Endothelial cell of umbilical vein (primary cell): Measurements from ENCODE around the gene MFAP2. TPM values are rescaled to one million over a fixed set of nuclear protein-coding genes. Genes with fewer than 3 reads are reported as not detected.
A peak's percentile ranks its signal among the peaks of the same experiment; 100 is the strongest.

ENCODE experiments used
- BruUV-seq: library from RNA; stranded (reverse); fragments of 400-500 nt; replicated peaks from 2 replicates; lab custom pipeline; 2021; lab: Mats Ljungman, UMichigan
- CTCF ChIA-PET: fragments of 300-600, 350-600 bp; sonication (Branson Sonifier 250); formaldehyde crosslinking; loops from one replicate; lab custom pipeline; 2021; ENCODE audit warnings: antibody characterized with exemption, inconsistent platforms; lab: Charles Lee
- POLR2A ChIA-PET: fragments of 300-600, 350-600 bp; sonication (Branson Sonifier 250); formaldehyde crosslinking; loops from one replicate; lab custom pipeline; 2021; ENCODE audit warnings: antibody characterized with exemption, inconsistent platforms; lab: Charles Lee
- DNase-seq: peaks from one replicate; pipeline ENCODE4 v3.0.0-alpha.2; 2011; ENCODE audit warnings: low read depth, low spot score
- FAIRE-seq: peaks from 2 replicates; lab custom pipeline; 2011; peaks lifted over from hg19 to GRCh38; lab: Jason Lieb, UNC
- H2AFZ ChIP-seq: 2 replicates; pipeline ENCODE4 v1.6.0; 2012; ENCODE audit warnings: low read depth, low read length, control low read depth, inconsistent platforms
- H3K27ac ChIP-seq: 2 replicates; pipeline ENCODE4 v1.5.1; 2011; ENCODE audit warnings: low read depth, mild to moderate bottlenecking, control low read depth, low read length, moderate library complexity; ENCODE audit not compliant: insufficient read depth
- H3K27me3 ChIP-seq, 2 experiments: 2 replicates each; pipeline versions ENCODE4 v1.6.0 to v1.6.1; 2011; ENCODE audit warnings: low read length in 2 of 2, mixed read lengths in 1 of 2; ENCODE audit not compliant: control insufficient read depth in 2 of 2, insufficient read depth in 2 of 2
- H3K36me3 ChIP-seq, 2 experiments: 2 replicates in 1 of 2; 3 replicates in 1 of 2; pipeline ENCODE4 v1.5.1; 2011; ENCODE audit warnings: low read length in 2 of 2, mild to moderate bottlenecking in 1 of 2, moderate library complexity in 1 of 2; ENCODE audit not compliant: control insufficient read depth in 2 of 2, insufficient read depth in 2 of 2; ENCODE audit errors: extremely low read depth in 1 of 2
- H3K4me1 ChIP-seq: 3 replicates; pipeline ENCODE4 v1.5.1; 2011; ENCODE audit warnings: mild to moderate bottlenecking, low read length; ENCODE audit not compliant: control insufficient read depth, insufficient read depth; ENCODE audit errors: extremely low read depth
- H3K4me2 ChIP-seq: 2 replicates; pipeline ENCODE4 v1.6.1; 2011; ENCODE audit warnings: low read length, control low read depth, mixed read lengths; ENCODE audit not compliant: insufficient read depth
- H3K4me3 ChIP-seq, 3 experiments: fragments of 200-600 bp in 1 of 3; sonication (generic), shearing (Covaris generic) in 1 of 3; replicated peaks in 1 of 3; 2 replicates each; pipeline ENCODE4 v1.5.1; 2011 to 2016; ENCODE audit warnings: control low read depth in 3 of 3, low read length in 3 of 3, mild to moderate bottlenecking in 2 of 3, inconsistent platforms in 1 of 3, low read depth in 1 of 3, moderate library complexity in 1 of 3; ENCODE audit not compliant: insufficient read depth in 1 of 3
- H3K79me2 ChIP-seq: 2 replicates; pipeline ENCODE4 v1.6.0; 2012; ENCODE audit warnings: low read length, inconsistent platforms; ENCODE audit not compliant: control insufficient read depth, insufficient read depth
- H3K9ac ChIP-seq: replicated peaks from 2 replicates; pipeline ENCODE3; 2011; ENCODE audit warnings: low read length, control low read depth; ENCODE audit not compliant: insufficient read depth; ENCODE audit errors: extremely low read depth
- H3K9me1 ChIP-seq: replicated peaks from 3 replicates; pipeline ENCODE4 v1.6.0; 2011; ENCODE audit warnings: mild to moderate bottlenecking, low read length; ENCODE audit not compliant: control insufficient read depth, insufficient read depth; ENCODE audit errors: extremely low read depth
- H3K9me3 ChIP-seq: replicated peaks from 2 replicates; pipeline ENCODE4 v1.5.1; 2012; ENCODE audit warnings: low read length, inconsistent platforms; ENCODE audit not compliant: control insufficient read depth, insufficient read depth
- H4K20me1 ChIP-seq: replicated peaks from 2 replicates; pipeline ENCODE3; 2011; ENCODE audit warnings: mild to moderate bottlenecking, low read length; ENCODE audit not compliant: control insufficient read depth, insufficient read depth; ENCODE audit errors: extremely low read depth
- CTCF ChIP-seq, 2 donors: IDR thresholded peaks; 1 replicate in 1 of 2; 2 replicates in 1 of 2; pipeline ENCODE4 v1.5.1; 2011; ENCODE audit warnings: low read length in 2 of 2, mild to moderate bottlenecking in 2 of 2, moderate library complexity in 2 of 2, control low read depth in 1 of 2, inconsistent platforms in 1 of 2, low read depth in 1 of 2; ENCODE audit not compliant: insufficient read depth in 1 of 2; ENCODE audit errors: extremely low read depth in 1 of 2
- FOS ChIP-seq: IDR thresholded peaks from 2 replicates; pipeline ENCODE4 v1.6.1; 2011; ENCODE audit warnings: mild to moderate bottlenecking, low read length, moderate library complexity, borderline replicate concordance; ENCODE audit not compliant: insufficient read depth
- GATA2 ChIP-seq: IDR thresholded peaks from 2 replicates; pipeline ENCODE4 v1.7.0; 2011; ENCODE audit warnings: low read depth, mild to moderate bottlenecking, moderate library complexity, mixed read lengths, low read length; ENCODE audit not compliant: insufficient read length, insufficient read depth
- POLR2A ChIP-seq: IDR thresholded peaks from 2 replicates; pipeline ENCODE4 v1.6.1; 2012; ENCODE audit warnings: low read depth, mild to moderate bottlenecking, control low read depth, low read length
- POLR2AphosphoS5 ChIP-seq: IDR thresholded peaks from 2 replicates; pipeline ENCODE4 v1.6.1; 2012; ENCODE audit warnings: low read depth, mild to moderate bottlenecking, control low read depth, low read length, moderate library complexity; ENCODE audit not compliant: insufficient read depth
- dilution Hi-C: fragments of 300-500 bp; cut with MboI; formaldehyde crosslinking; loops from one replicate; pipeline ENCODE4 v1.15.0; 2019; ENCODE audit warnings: low sequenced_read_pairs; ENCODE audit not compliant: extremely low pct_ligation_motif_present
- intact Hi-C: fragments of 100-400 bp; cut with micrococcal nuclease; formaldehyde crosslinking; loops from one replicate; pipeline ENCODE4 v1.10.0; 2022
- polyA plus RNA-seq, 4 experiments: library from polyadenylated mRNA; depleted of rRNA in 3 of 4; stranded (reverse) in 3 of 4; unstranded in 1 of 4; fragments of >200 nt; gene quantifications; 2 replicates each; pipeline versions ENCODE4 v1.2.1 to v1.2.3, GENCODE V29; 2011 to 2012; ENCODE audit warnings: missing spikeins in 1 of 4
- total RNA-seq: library from RNA; stranded (reverse); gene quantifications from 2 replicates; pipeline ENCODE4 v1.2.3, GENCODE V29; 2021

Gene MFAP2
- total and polyA plus RNA-seq, 2 donors (not counting 3 experiments of a cell fraction or from before 2014, with no cell fraction given): 37.9 to 138 TPM

- intact Hi-C loops (no loop called here), dilution Hi-C loops (no loop called here)
- Histone ChIP-seq H3K4me1 (peaks cover 14% of the 10 kb centered on the region), H3K27ac (no peak overlapping the region), H3K27me3 (no peaks in the 10 kb centered on the region), H3K9me1 (no peaks in the 10 kb centered on the region), H3K9me3 (no peaks in the 10 kb centered on the region), H3K4me2 (peak overlapping the region; percentile 34), H3K36me3 (peaks cover 0 to 22% of the 10 kb centered on the region in 2 experiments), H2AFZ (no peak overlapping the region), H3K4me3 (peak overlapping the region in 2 of 3 experiments; percentile 52 to 72), H4K20me1 (no peaks in the 10 kb centered on the region), H3K9ac (peak overlapping the region; percentile 58), H3K79me2 (no peaks in the 10 kb centered on the region)
- ChIA-PET CTCF (interaction anchor here (0.6 to 4.5 kb wide), 7 partner anchors 9 to 67 kb away, joined by 3 to 25 read pairs (median 4); no protein-coding TSS in a partner anchor), POLR2A (interaction anchor here (1.1 kb wide), 1 partner anchor 74 kb away, joined by 4 read pairs; no protein-coding TSS in a partner anchor)
- peak; percentile 61 for DNase-seq
- TF ChIP-seq FOS (no peak), POLR2A (no peak), GATA2 (no peak), POLR2AphosphoS5 (no peak), CTCF (IDR thresholded peaks at IDR 0.05; ENCODE audit: extremely low read depth in 1 of 2, insufficient read depth in 1 of 2, low read depth in 1 of 2, low read length in 2 of 2) (no peak)
- BruUV-seq: no TSS peak
- no peak for FAIRE-seq
Observed at GRCh38 chr1:16978567-16979474, 1.6 kb downstream of the MFAP2 start.
